HepG2 (cell line): Measurements from ENCODE around the gene C1QC. TPM values are rescaled to one million over a fixed set of nuclear protein-coding genes. Genes with fewer than 3 reads are reported as not detected.

Experiments
- ARNT ChIP-seq: fragments of 450-650 bp; IDR thresholded peaks from 2 replicates; pipeline ENCODE4 v1.6.1; 2017
- CBFB ChIP-seq: sonication (generic); formaldehyde crosslinking; IDR thresholded peaks from 2 replicates; pipeline ENCODE4 v1.4.0; 2020; ENCODE audit warnings: missing genetic modification reagents
- FOXO1 ChIP-seq: sonication (generic); formaldehyde crosslinking; IDR thresholded peaks from 2 replicates; pipeline ENCODE4 v1.4.0; 2020; ENCODE audit warnings: missing genetic modification reagents
- HOXA3 ChIP-seq: sonication (generic); formaldehyde crosslinking; IDR thresholded peaks from 2 replicates; pipeline ENCODE4 v1.5.0; 2020; ENCODE audit warnings: missing genetic modification reagents
- HOXA5 ChIP-seq: sonication (generic); formaldehyde crosslinking; IDR thresholded peaks from 2 replicates; pipeline ENCODE4 v1.4.0; 2020; ENCODE audit warnings: missing genetic modification reagents
- KDM2A ChIP-seq: sonication (generic); formaldehyde crosslinking; IDR thresholded peaks from 2 replicates; pipeline ENCODE4 v1.4.0; 2020; ENCODE audit warnings: low read depth, missing genetic modification reagents, borderline replicate concordance
- KLF13 ChIP-seq: sonication (generic); formaldehyde crosslinking; IDR thresholded peaks from 2 replicates; pipeline ENCODE4 v1.4.0; 2020; ENCODE audit warnings: mild to moderate bottlenecking, missing genetic modification reagents
- KLF6 ChIP-seq: IDR thresholded peaks from 2 replicates; pipeline ENCODE4 v1.8.0; 2016; ENCODE audit warnings: missing biosample characterization, missing genetic modification reagents
- MXD4 ChIP-seq: IDR thresholded peaks from 2 replicates; pipeline ENCODE4 v1.6.1; 2016; ENCODE audit warnings: mild to moderate bottlenecking, missing biosample characterization, missing genetic modification reagents
- NFE2L2 ChIP-seq: fragments of 150-350 bp; IDR thresholded peaks from 2 replicates; pipeline ENCODE4 v1.6.1; 2014; ENCODE audit warnings: low read length
- NR2F6 ChIP-seq, 2 experiments: IDR thresholded peaks; 2 replicates each; pipeline ENCODE4 v1.6.1; 2016; ENCODE audit warnings: antibody characterized with exemption in 1 of 2, mild to moderate bottlenecking in 1 of 2
- RBAK ChIP-seq: sonication (generic); formaldehyde crosslinking; IDR thresholded peaks from 2 replicates; pipeline ENCODE4 v1.5.1; 2020; ENCODE audit warnings: mild to moderate bottlenecking, missing genetic modification reagents
- TP53 ChIP-seq: sonication (generic); formaldehyde crosslinking; conservative IDR thresholded peaks from 2 replicates; pipeline ENCODE4 v1.4.0; 2020; ENCODE audit warnings: missing genetic modification reagents
- ZNF180 ChIP-seq: sonication (generic); formaldehyde crosslinking; IDR thresholded peaks from 2 replicates; pipeline ENCODE4 v1.4.0; 2020; ENCODE audit warnings: low read depth, missing genetic modification reagents, borderline replicate concordance
- ZNF570 ChIP-seq: sonication (generic); formaldehyde crosslinking; IDR thresholded peaks from 2 replicates; pipeline ENCODE4 v1.4.0; 2020; ENCODE audit warnings: mild to moderate bottlenecking, missing genetic modification reagents, borderline replicate concordance
- ZNF747 ChIP-seq: sonication (generic); formaldehyde crosslinking; IDR thresholded peaks from 2 replicates; pipeline ENCODE4 v1.8.1; 2023; ENCODE audit warnings: missing genetic modification reagents, mild to moderate bottlenecking, borderline replicate concordance
- polyA plus RNA-seq, 8 experiments: library from polyadenylated mRNA; depleted of rRNA in 3 of 8; stranded (reverse) in 7 of 8; unstranded in 1 of 8; fragments of >200 nt; fragmentation: Illumina TruSeq in 4 of 8; extraction: Trizol in 4 of 8; gene quantifications; 2 replicates each; pipeline versions ENCODE4 v1.2.1 to v1.2.3, GENCODE V29; 2011 to 2016; ENCODE audit warnings: low read depth in 4 of 8, missing spikeins in 1 of 8, mixed read lengths in 1 of 8; ENCODE audit not compliant: insufficient read depth in 1 of 8
- total RNA-seq, 5 experiments: library from RNA; depleted of rRNA; stranded (reverse); fragments of >200 nt; fragmentation: Illumina TruSeq; extraction: Trizol; gene quantifications; 2 replicates each; pipeline ENCODE4 v1.2.3, GENCODE V29; 2016; ENCODE audit warnings: low read depth in 1 of 5
- TF ChIP-seq, protein P1 (sequence below): sonication (generic); formaldehyde crosslinking; IDR thresholded peaks from 2 replicates; pipeline ENCODE4 v1.5.1; 2020; ENCODE audit warnings: mild to moderate bottlenecking, missing genetic modification reagents, moderate library complexity
- TF ChIP-seq, protein P2 (sequence below): sonication (generic); formaldehyde crosslinking; IDR thresholded peaks from 2 replicates; pipeline ENCODE4 v1.9.0; 2022; ENCODE audit warnings: missing genetic modification reagents, mild to moderate bottlenecking, borderline replicate concordance
- TF ChIP-seq, protein P3 (sequence below): sonication (generic); formaldehyde crosslinking; IDR thresholded peaks from 2 replicates; pipeline ENCODE4 v1.8.0; 2022; ENCODE audit warnings: mild to moderate bottlenecking, missing genetic modification reagents
- TF ChIP-seq, protein P4 (sequence below): IDR thresholded peaks from 2 replicates; pipeline ENCODE4 v1.6.1; 2016; ENCODE audit warnings: low read depth, borderline replicate concordance
- TF ChIP-seq, protein P5 (sequence below): sonication (generic); formaldehyde crosslinking; IDR thresholded peaks from 2 replicates; pipeline ENCODE4 v1.4.0; 2020; ENCODE audit warnings: mild to moderate bottlenecking, missing genetic modification reagents, borderline replicate concordance

C1QC gene
- total and polyA plus RNA-seq, 2 of the 13 experiments (the other 11 are each of a cell fraction or from before 2014, with no cell fraction given): not detected

DNA sequence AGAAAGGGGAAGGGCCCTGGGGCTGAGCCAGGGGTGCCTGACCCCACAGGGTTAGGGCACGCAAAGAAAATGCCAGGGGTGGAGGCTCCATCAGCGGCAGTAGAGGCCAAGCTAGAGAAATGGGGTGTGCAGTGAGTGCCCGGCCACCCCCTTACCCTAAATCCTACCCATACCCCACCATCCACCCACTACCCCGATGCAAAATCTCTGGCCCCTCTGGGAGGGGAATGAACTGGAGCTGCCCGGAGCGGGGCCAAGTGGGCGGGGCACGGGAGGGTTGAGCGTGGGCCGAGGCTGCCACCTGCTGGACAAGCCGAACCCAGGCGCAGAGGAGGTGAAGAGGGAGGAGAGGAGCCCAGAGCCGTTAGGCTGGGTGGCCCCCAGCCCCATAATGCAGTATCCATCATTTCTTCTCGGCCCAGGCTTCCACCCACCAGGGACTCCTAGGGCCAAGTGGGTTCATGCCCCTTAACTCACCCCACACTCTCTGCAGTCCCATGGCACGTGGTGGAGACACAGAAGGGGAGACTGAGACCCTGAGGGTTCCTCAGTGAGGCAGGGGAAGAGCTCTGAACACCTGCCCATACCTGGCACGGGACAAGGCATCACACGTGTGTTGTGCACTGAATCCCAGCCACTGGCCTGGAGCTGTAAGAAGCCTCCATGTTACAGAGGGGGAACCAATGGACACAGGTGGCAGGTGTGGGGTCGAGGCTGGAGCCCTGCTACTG, 1.4 kb upstream of the C1QC start (continued):
- TF ChIP-seq MXD4 (no peak), ZNF747 (CRISPR knock-in tag) (no peak), ZNF180 (CRISPR knock-in tag) (no peak), KLF6 (CRISPR knock-in tag) (no peak), FOXO1 (no peak), NFE2L2 (no peak), HOXA5 (CRISPR knock-in tag) (0 out of 2 replicates have a peak, but pooled peaks have one; percentile 24), ARNT (no peak), HOXA3 (CRISPR knock-in tag) (no peak; the same call in 1 of the 2 replicates), TP53 (no peak), RBAK (CRISPR knock-in tag) (no peak), CBFB (no peak), KLF13 (CRISPR knock-in tag) (peak; percentile 98), KDM2A (CRISPR knock-in tag) (peak; percentile 63; the same call in 1 of the 2 replicates), NR2F6 (IDR thresholded peaks at IDR 0.05) (0 out of 2 replicates have a peak, but pooled peaks have one; percentile 15), NR2F6 (CRISPR knock-in tag; IDR thresholded peaks at IDR 0.05) (no peak), ZNF570 (CRISPR knock-in tag) (no peak)
- TF ChIP-seq, protein P1, sequence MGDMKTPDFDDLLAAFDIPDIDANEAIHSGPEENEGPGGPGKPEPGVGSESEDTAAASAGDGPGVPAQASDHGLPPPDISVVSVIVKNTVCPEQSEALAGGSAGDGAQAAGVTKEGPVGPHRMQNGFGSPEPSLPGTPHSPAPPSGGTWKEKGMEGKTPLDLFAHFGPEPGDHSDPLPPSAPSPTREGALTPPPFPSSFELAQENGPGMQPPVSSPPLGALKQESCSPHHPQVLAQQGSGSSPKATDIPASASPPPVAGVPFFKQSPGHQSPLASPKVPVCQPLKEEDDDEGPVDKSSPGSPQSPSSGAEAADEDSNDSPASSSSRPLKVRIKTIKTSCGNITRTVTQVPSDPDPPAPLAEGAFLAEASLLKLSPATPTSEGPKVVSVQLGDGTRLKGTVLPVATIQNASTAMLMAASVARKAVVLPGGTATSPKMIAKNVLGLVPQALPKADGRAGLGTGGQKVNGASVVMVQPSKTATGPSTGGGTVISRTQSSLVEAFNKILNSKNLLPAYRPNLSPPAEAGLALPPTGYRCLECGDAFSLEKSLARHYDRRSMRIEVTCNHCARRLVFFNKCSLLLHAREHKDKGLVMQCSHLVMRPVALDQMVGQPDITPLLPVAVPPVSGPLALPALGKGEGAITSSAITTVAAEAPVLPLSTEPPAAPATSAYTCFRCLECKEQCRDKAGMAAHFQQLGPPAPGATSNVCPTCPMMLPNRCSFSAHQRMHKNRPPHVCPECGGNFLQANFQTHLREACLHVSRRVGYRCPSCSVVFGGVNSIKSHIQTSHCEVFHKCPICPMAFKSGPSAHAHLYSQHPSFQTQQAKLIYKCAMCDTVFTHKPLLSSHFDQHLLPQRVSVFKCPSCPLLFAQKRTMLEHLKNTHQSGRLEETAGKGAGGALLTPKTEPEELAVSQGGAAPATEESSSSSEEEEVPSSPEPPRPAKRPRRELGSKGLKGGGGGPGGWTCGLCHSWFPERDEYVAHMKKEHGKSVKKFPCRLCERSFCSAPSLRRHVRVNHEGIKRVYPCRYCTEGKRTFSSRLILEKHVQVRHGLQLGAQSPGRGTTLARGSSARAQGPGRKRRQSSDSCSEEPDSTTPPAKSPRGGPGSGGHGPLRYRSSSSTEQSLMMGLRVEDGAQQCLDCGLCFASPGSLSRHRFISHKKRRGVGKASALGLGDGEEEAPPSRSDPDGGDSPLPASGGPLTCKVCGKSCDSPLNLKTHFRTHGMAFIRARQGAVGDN (CRISPR knock-in tag): peak; percentile 42
- TF ChIP-seq, protein P2, sequence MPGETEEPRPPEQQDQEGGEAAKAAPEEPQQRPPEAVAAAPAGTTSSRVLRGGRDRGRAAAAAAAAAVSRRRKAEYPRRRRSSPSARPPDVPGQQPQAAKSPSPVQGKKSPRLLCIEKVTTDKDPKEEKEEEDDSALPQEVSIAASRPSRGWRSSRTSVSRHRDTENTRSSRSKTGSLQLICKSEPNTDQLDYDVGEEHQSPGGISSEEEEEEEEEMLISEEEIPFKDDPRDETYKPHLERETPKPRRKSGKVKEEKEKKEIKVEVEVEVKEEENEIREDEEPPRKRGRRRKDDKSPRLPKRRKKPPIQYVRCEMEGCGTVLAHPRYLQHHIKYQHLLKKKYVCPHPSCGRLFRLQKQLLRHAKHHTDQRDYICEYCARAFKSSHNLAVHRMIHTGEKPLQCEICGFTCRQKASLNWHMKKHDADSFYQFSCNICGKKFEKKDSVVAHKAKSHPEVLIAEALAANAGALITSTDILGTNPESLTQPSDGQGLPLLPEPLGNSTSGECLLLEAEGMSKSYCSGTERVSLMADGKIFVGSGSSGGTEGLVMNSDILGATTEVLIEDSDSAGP: peak; percentile 19; the same call in 1 of the 2 replicates
- TF ChIP-seq, protein P3, sequence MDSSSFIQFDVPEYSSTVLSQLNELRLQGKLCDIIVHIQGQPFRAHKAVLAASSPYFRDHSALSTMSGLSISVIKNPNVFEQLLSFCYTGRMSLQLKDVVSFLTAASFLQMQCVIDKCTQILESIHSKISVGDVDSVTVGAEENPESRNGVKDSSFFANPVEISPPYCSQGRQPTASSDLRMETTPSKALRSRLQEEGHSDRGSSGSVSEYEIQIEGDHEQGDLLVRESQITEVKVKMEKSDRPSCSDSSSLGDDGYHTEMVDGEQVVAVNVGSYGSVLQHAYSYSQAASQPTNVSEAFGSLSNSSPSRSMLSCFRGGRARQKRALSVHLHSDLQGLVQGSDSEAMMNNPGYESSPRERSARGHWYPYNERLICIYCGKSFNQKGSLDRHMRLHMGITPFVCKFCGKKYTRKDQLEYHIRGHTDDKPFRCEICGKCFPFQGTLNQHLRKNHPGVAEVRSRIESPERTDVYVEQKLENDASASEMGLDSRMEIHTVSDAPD (CRISPR knock-in tag): no peak
- TF ChIP-seq, protein P4, sequence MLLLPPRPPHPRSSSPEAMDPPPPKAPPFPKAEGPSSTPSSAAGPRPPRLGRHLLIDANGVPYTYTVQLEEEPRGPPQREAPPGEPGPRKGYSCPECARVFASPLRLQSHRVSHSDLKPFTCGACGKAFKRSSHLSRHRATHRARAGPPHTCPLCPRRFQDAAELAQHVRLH (CRISPR knock-in tag): no peak
- TF ChIP-seq, protein P5, sequence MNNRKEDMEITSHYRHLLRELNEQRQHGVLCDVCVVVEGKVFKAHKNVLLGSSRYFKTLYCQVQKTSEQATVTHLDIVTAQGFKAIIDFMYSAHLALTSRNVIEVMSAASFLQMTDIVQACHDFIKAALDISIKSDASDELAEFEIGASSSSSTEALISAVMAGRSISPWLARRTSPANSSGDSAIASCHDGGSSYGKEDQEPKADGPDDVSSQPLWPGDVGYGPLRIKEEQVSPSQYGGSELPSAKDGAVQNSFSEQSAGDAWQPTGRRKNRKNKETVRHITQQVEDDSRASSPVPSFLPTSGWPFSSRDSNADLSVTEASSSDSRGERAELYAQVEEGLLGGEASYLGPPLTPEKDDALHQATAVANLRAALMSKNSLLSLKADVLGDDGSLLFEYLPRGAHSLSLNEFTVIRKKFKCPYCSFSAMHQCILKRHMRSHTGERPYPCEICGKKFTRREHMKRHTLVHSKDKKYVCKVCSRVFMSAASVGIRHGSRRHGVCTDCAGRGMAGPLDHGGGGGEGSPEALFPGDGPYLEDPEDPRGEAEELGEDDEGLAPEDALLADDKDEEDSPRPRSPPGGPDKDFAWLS: no peak
